Activated CD4-positive, CD25-positive, alpha-beta regulatory T cell treated with anti-CD3 and anti-CD28 coated beads, Interleukin-2, amount 50 U/mL, for 72 hours (primary cell): ENCODE data around the gene HNF1A.
"Not testable (repeated sequence)": the region's sequence is repeated elsewhere in the genome, so short reads cannot be mapped to it uniquely, and the experiment has no call there.

Source experiments
- DNase-seq: peaks from one replicate; pipeline ENCODE4 v3.0.0; 2021

The HNF1A gene

GRCh38 chr12:121015825-121016766, 37.8 kb downstream of the HNF1A start, which contains the start of gene C12orf43:
TSS of gene C12orf43 (minus strand) at chr12:121016487. CDS start at chr12:121016474, 13 bp downstream.
- DNase-seq, result peak; percentile 83

GRCh38 chr12:121017966-121018491, 39.7 kb downstream of the HNF1A start:
- DNase-seq, result no peak

GRCh38 chr12:121018860-121019617, 40.7 kb downstream of the HNF1A start:
- no peak for DNase-seq

GRCh38 chr12:121021754-121022153, 43.4 kb downstream of the HNF1A start:
- DNase-seq, result no peak

GRCh38 chr12:121022713-121023112, 44.4 kb downstream of the HNF1A start:
- DNase-seq, result no peak

- DNase-seq, result no peak
Measured at GRCh38 chr12:121023799-121024198, 45.5 kb downstream of the HNF1A start.

GRCh38 chr12:121025442-121026226, 47.3 kb downstream of the HNF1A start:
- DNase-seq, result no peak

- no peak for DNase-seq
Measured at GRCh38 chr12:121026274-121027045, 48.1 kb downstream of the HNF1A start.

GRCh38 chr12:121030576-121031212, 52.4 kb downstream of the HNF1A start:
- no peak for DNase-seq

- DNase-seq, result peak; percentile 47
Measured at GRCh38 chr12:121033625-121034349, 55.4 kb downstream of the HNF1A start.

- DNase-seq, result no peak
Measured at GRCh38 chr12:121034616-121035305, 56.4 kb downstream of the HNF1A start.

- DNase-seq, result no peak
Measured at GRCh38 chr12:121036810-121037326, 58.5 kb downstream of the HNF1A start.

GRCh38 chr12:121038861-121039668, 60.7 kb downstream of the HNF1A start, which contains the start of gene OASL:
TSS of gene OASL (minus strand) at chr12:121039246. CDS start at chr12:121038971, 275 bp downstream.
- DNase-seq, result peak; percentile 51

- DNase-seq, result no peak
Measured at GRCh38 chr12:121043067-121043466, 64.7 kb downstream of the HNF1A start.

GRCh38 chr12:121047400-121047799, 69.1 kb downstream of the HNF1A start:
- not testable (repeated sequence) for DNase-seq

GRCh38 chr12:121048442-121048841, 70.1 kb downstream of the HNF1A start:
- no peak for DNase-seq

- no peak for DNase-seq
Measured at GRCh38 chr12:121050725-121051124, 72.4 kb downstream of the HNF1A start.
